Choroid plexus epithelial cell (primary cell): ENCODE results near the gene CIRBP.

ENCODE experiments used
- DNase-seq: peaks from one replicate; pipeline ENCODE4 v3.0.0-alpha.2; 2010; ENCODE audit warnings: low read depth
- H3K4me3 ChIP-seq: 2 replicates; pipeline ENCODE4 v1.5.1; 2011; ENCODE audit warnings: low read depth, mild to moderate bottlenecking, control low read depth, low read length, moderate library complexity
- CTCF ChIP-seq: conservative IDR thresholded peaks from 2 replicates; pipeline ENCODE4 v1.5.1; 2011; ENCODE audit warnings: low read depth, mild to moderate bottlenecking, control low read depth, inconsistent platforms, low read length, moderate library complexity

The CIRBP gene

DNA sequence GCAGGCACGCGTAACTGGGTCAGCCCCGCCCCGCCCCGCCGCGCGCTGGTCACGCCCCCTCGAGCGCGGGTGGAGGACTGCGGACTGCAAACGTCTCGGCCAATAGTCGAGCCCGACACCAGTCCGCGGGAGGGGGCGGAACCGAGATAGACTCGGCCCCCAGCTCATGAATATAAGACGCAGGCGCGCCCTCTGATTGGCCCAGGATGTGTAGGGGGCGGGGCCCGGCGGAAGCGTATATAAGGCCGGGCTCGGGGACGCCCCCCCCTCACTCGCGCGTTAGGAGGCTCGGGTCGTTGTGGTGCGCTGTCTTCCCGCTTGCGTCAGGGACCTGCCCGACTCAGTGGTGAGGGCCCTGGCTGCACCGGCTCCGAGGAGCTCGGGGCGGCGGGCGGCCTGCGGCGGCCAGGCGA, at the start of gene CIRBP:
CIRBP (plus strand) TSS at position 268 of the 413 bp plus-strand sequence. CDS start 1,602 bp downstream, outside the sequence.
- DNase-seq = peak; percentile 100
- H3K4me3 ChIP-seq = peak within 1 kb of the TSS; percentile 84
- no peak for TF ChIP-seq CTCF

DNA sequence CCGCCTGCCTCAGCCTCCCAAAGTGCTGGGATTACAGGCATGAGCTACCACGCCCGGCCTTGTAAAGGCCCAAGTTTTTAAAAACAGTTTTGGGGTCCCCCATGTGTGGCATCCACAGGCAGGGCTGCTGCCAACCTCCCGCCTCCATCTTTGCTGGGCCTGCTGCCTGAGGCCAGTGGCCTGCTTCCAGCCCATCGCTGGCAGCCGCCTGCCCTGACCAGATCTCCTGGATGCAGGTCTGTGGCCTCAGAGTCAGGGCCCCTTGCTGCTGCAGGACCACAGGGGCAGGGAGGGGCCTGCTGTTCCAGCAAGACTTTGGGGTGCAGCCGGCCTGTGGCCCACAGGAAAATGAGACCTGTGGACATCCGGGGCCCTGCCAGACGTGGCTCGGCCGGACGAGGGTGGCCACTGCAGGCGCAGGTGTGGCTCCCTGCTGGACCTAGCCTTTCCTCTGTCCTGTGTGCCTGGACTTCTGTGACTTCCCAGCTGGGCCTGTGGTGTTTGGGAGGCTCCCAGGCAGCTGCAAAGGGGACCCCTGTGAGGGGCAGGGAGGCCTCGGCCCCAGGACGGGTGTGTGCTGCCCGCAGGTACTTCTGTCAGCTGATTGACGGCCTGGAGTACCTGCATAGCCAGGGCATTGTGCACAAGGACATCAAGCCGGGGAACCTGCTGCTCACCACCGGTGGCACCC, 49.2 kb upstream of the CIRBP start:
- H3K4me3 ChIP-seq = no peak overlapping the region
- DNase-seq = no peak
- no peak for TF ChIP-seq CTCF

DNA sequence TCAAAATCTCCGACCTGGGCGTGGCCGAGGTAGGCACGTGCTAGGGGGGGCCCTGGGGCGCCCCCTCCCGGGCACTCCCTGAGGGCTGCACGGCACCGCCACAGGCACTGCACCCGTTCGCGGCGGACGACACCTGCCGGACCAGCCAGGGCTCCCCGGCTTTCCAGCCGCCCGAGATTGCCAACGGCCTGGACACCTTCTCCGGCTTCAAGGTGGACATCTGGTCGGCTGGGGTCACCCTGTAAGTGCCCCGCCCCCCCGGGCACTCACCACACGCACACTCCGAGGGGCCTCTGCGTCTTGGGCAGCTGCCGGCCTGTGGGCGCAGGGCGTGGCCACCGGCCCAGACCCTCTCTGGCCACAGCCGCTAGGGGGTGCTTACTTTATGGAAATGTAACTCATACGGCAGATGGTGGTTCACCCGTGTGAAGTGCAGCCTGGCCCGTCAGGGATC, 48.6 kb upstream of the CIRBP start:
- no peak for DNase-seq
- no peak overlapping the region for H3K4me3 ChIP-seq
- peak; percentile 11 for TF ChIP-seq CTCF

DNA sequence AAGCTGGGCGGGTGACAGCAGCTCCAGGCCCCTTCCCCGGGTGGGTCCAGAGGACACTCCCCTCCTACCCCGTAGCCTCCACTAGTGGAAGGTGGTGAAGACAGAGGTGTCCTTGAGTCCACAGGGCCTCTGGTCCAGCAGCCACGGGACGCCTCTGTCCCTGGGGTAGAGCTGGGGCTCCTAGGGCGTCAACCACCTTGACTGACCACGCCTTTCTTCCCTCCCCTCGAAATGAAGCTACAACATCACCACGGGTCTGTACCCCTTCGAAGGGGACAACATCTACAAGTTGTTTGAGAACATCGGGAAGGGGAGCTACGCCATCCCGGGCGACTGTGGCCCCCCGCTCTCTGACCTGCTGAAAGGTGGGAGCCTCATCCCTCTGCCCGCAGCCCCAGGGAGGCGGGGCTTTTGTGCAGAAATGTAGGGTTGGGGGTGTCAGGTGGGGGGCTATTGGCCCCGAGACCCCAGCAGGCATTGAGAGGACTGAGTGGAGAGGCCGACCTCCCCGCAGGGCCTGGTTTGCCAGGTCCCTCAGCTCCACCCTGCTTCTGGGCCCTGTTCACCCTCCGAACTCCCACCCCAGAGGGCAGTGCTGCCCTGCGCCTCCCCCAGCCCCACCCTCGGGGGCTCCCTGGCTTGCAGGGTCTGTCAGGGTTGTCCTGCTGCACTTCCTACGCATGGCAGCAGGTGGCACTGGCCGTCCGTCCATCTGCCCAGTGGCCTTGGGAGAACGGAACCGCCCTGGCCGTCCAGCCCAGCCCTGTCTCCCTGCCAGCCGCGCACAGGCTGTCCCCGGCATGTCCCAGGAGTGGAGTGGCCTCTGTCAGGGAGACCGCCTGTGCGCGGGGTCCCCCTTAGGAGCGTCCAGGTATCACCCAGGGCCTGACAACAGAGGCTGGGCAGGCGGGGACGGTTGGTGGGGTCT, 47.9 kb upstream of the CIRBP start:
- peak; percentile 70 for TF ChIP-seq CTCF
- H3K4me3 ChIP-seq = no peak overlapping the region

GRCh38 chr19:1221904-1222255, 47.3 kb upstream of the CIRBP start:
- no peak overlapping the region for H3K4me3 ChIP-seq
- TF ChIP-seq CTCF = no peak
- DNase-seq = no peak

More for the DNA sequence above, 47.9 kb upstream of the CIRBP start:
- DNase-seq = peak; percentile 62

DNA sequence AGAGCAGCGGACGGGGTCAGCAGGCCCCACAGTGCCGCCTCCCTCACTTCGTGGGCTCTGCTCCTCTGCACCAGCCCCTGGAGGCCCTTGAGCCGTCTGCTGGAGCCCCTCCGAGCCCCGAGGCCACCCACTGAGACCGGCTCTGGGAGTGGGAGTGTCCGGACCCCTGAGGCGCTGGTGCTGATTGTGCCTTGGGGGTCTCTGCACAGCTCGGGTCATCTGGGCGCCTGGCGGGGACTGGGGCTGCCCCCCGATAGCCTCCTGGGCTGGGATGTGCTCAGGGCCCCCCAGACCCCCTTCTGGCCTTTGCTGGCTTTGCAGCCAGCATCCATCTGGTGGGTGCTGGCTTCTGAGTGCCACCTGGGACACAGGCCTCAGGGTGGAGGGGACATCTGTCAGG, 46.7 kb upstream of the CIRBP start:
- DNase-seq = no peak
- peak; percentile 26 for TF ChIP-seq CTCF
- no peak overlapping the region for H3K4me3 ChIP-seq
